ENCODE measurements around the gene SULT1A3.
"Not testable (repeated sequence)": the region's sequence is repeated elsewhere in the genome, so short reads cannot be mapped to it uniquely, and the experiment has no call there.

Gene SULT1A3

GRCh38 chr16:30199049-30199448 lies at the start of gene SULT1A3:
Gene SULT1A3, plus strand, starts transcription at chr16:30199255. Its CDS starts 1,474 bp downstream, at chr16:30200729.
- not testable (repeated sequence) for H3K27ac Mint-ChIP-seq; H3K9me3 Mint-ChIP-seq; H3K27me3 Mint-ChIP-seq (ENCODE audit: low read depth); H3K36me3 Mint-ChIP-seq (ENCODE audit: low read depth); H3K4me1 Mint-ChIP-seq (ENCODE audit: low read depth); H3K4me3 Mint-ChIP-seq

DNA sequence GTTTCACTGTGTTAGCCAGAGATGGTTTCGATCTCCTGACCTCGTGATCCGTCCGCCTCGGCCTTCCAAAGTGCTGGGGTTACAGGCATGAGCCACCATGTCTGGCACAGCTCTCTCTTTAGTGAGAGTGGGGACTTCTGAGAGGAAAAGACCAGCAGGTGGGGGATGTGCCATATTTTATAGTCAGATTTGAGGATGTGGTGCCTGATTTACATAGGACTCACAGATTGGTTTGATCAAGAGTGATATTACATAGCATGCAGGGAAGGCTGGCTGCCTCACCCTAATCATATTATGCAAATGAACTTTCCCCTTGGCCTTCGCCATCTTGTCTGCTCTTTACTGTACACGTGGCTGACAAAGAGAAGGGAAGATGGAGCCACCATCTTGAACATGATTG lies 48.0 kb upstream of the SULT1A3 start:
- Mint-ChIP-seq H3K9me3 (peaks cover 17% of the 10 kb centered on the region), H3K27me3 (ENCODE audit: low read depth) (peaks cover 3% of the 10 kb centered on the region), H3K27ac (no peak overlapping the region), H3K4me1 (ENCODE audit: low read depth) (no peaks in the 10 kb centered on the region), H3K36me3 (ENCODE audit: low read depth) (peaks cover 8% of the 10 kb centered on the region), H3K4me3 (no peak overlapping the region)

DNA sequence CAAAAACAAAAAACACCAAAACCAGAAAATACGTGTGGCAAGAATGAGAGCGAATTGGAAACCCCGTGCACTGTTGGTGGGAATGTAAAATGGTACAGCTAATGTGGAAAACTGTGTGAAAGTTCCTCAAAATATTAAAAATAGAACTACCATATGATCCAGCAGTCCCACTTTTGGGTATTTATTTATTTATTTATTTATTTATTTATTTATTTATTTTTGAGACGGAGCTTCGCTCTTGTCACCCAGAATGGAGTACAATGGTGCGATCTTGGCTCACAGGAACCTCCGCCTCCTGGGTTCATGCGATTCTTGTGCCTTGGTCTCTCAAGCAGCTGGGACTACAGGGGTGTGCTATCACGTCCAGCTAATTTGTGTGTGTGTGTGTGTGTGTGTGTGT lies 46.5 kb upstream of the SULT1A3 start:
- Mint-ChIP-seq H3K4me1 (ENCODE audit: low read depth) (no peaks in the 10 kb centered on the region), H3K27ac (no peak overlapping the region), H3K9me3 (peaks cover 17% of the 10 kb centered on the region), H3K36me3 (ENCODE audit: low read depth) (peaks cover 8% of the 10 kb centered on the region), H3K4me3 (no peak overlapping the region), H3K27me3 (ENCODE audit: low read depth) (peaks cover 3% of the 10 kb centered on the region)

- H3K9me3 Mint-ChIP-seq, result no peaks in the 10 kb centered on the region
- H3K27ac Mint-ChIP-seq, result no peak overlapping the region
- peaks cover 1% of the 10 kb centered on the region for H3K36me3 Mint-ChIP-seq (ENCODE audit: low read depth)
- H3K4me1 Mint-ChIP-seq (ENCODE audit: low read depth), result peaks cover 1% of the 10 kb centered on the region
- no peak overlapping the region for H3K4me3 Mint-ChIP-seq
- H3K27me3 Mint-ChIP-seq (ENCODE audit: low read depth), result no peaks in the 10 kb centered on the region
These were observed 43.9 kb upstream of the SULT1A3 start for GRCh38 chr16:30155188-30155587.

DNA sequence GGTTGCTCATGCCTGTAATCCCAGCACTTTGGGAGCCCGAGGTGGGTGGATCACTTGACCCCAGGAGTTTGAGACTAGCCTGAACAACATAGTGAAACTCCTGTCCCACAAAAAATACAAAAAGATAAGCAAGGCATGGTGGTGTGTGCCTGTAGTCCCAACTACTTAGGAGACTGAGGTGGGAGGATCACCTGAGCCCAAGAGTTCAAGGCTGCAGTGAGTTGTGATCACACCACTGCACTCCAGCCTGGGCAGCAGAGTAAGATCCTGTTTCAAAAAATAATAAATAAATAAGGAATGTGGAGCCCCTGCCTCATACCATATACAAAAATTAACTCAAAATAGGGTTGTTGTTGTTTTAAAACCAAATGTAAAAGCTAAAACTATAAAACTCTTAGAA lies 41.8 kb upstream of the SULT1A3 start:
- no peak overlapping the region for H3K4me3 Mint-ChIP-seq

DNA sequence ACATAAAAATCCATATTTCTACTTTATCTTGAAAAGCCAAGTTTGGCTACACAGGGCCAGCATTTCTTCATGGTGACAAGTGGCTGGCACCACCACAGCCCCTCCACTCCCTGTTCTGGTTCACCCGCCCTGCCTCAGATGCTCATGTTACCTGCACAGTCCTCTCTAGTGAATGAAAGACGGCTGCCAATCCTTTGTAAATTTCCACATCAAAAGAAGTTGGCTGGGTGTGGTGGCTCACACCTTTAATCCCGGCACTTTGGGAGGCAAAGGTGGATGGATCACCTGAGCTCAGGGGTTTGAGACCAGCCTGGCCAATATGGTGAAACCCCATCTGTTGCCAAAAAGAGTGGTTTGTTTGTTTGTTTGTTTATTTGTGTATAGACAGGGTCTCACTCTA lies 35.5 kb upstream of the SULT1A3 start:
- H3K27me3 Mint-ChIP-seq (ENCODE audit: low read depth), result no peaks in the 10 kb centered on the region
- no peaks in the 10 kb centered on the region for H3K36me3 Mint-ChIP-seq (ENCODE audit: low read depth)
- no peak overlapping the region for H3K27ac Mint-ChIP-seq
- no peaks in the 10 kb centered on the region for H3K9me3 Mint-ChIP-seq
- peaks cover 22% of the 10 kb centered on the region for H3K4me1 Mint-ChIP-seq (ENCODE audit: low read depth)
- H3K4me3 Mint-ChIP-seq, result no peak overlapping the region

More for the DNA sequence above, 41.8 kb upstream of the SULT1A3 start:
- H3K27ac Mint-ChIP-seq, result no peak overlapping the region
- no peaks in the 10 kb centered on the region for H3K9me3 Mint-ChIP-seq
- no peaks in the 10 kb centered on the region for H3K27me3 Mint-ChIP-seq (ENCODE audit: low read depth)
- H3K36me3 Mint-ChIP-seq (ENCODE audit: low read depth), result peaks cover 1% of the 10 kb centered on the region
- peaks cover 2% of the 10 kb centered on the region for H3K4me1 Mint-ChIP-seq (ENCODE audit: low read depth)

- Mint-ChIP-seq H3K27me3 (ENCODE audit: low read depth) (no peaks in the 10 kb centered on the region), H3K4me3 (peak overlapping the region; percentile 29), H3K9me3 (no peaks in the 10 kb centered on the region), H3K27ac (peak overlapping the region; percentile 7), H3K4me1 (ENCODE audit: low read depth) (peaks cover 21% of the 10 kb centered on the region), H3K36me3 (ENCODE audit: low read depth) (no peaks in the 10 kb centered on the region)
These were observed 32.7 kb upstream of the SULT1A3 start for GRCh38 chr16:30166202-30166902.

GRCh38 chr16:30168746-30169145 lies 30.3 kb upstream of the SULT1A3 start:
- H3K4me1 Mint-ChIP-seq (ENCODE audit: low read depth), result peaks cover 15% of the 10 kb centered on the region

DNA sequence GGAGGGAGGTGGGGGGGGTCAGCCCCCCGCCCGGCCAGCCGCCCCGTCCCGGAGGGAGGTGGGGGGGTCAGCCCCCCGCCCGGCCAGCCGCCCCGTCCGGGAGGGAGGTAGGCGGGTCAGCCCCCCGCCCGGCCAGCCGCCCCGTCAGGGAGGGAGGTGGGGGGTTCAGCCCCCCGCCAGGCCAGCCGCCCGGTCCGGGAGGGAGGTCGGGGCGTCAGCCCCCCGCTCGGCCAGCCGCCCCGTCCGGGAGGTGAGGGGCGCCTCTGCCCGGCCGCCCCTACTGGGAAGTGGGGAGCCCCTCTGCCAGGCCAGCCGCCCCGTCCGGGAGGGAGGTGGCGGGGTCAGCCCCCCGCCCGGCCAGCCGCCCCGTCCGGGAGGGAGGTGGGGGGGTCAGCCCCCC lies 29.6 kb upstream of the SULT1A3 start:
- H3K36me3 Mint-ChIP-seq (ENCODE audit: low read depth); H3K4me3 Mint-ChIP-seq; H3K9me3 Mint-ChIP-seq; H3K27ac Mint-ChIP-seq; H3K27me3 Mint-ChIP-seq (ENCODE audit: low read depth): not testable (repeated sequence)
- H3K4me1 Mint-ChIP-seq (ENCODE audit: low read depth), result peaks cover 15% of the 10 kb centered on the region

More at GRCh38 chr16:30168746-30169145, 30.3 kb upstream of the SULT1A3 start:
- H3K27me3 Mint-ChIP-seq (ENCODE audit: low read depth); H3K36me3 Mint-ChIP-seq (ENCODE audit: low read depth); H3K4me3 Mint-ChIP-seq; H3K27ac Mint-ChIP-seq; H3K9me3 Mint-ChIP-seq: not testable (repeated sequence)

- H3K27me3 Mint-ChIP-seq (ENCODE audit: low read depth); H3K4me3 Mint-ChIP-seq; H3K27ac Mint-ChIP-seq; H3K9me3 Mint-ChIP-seq; H3K36me3 Mint-ChIP-seq (ENCODE audit: low read depth): not testable (repeated sequence)
- H3K4me1 Mint-ChIP-seq (ENCODE audit: low read depth), result peaks cover 12% of the 10 kb centered on the region
These were observed 28.9 kb upstream of the SULT1A3 start for GRCh38 chr16:30170145-30170544.

- Mint-ChIP-seq H3K4me1 (ENCODE audit: low read depth) (peaks cover 1% of the 10 kb centered on the region), H3K36me3 (ENCODE audit: low read depth) (no peaks in the 10 kb centered on the region), H3K27ac (no peak overlapping the region), H3K27me3 (ENCODE audit: low read depth) (no peaks in the 10 kb centered on the region), H3K4me3 (no peak overlapping the region), H3K9me3 (no peaks in the 10 kb centered on the region)
These were observed 26.0 kb upstream of the SULT1A3 start for GRCh38 chr16:30173054-30173453.

GRCh38 chr16:30176876-30177275 lies 22.2 kb upstream of the SULT1A3 start:
- H3K4me3 Mint-ChIP-seq; H3K36me3 Mint-ChIP-seq (ENCODE audit: low read depth); H3K27ac Mint-ChIP-seq; H3K9me3 Mint-ChIP-seq; H3K4me1 Mint-ChIP-seq (ENCODE audit: low read depth); H3K27me3 Mint-ChIP-seq (ENCODE audit: low read depth): not testable (repeated sequence)

- Mint-ChIP-seq H3K9me3 (no peaks in the 10 kb centered on the region), H3K4me1 (ENCODE audit: low read depth) (peaks cover 11% of the 10 kb centered on the region), H3K36me3 (ENCODE audit: low read depth) (peaks cover 3% of the 10 kb centered on the region), H3K27me3 (ENCODE audit: low read depth) (no peaks in the 10 kb centered on the region), H3K27ac (no peak overlapping the region), H3K4me3 (no peak overlapping the region)
These were observed 19.9 kb upstream of the SULT1A3 start for GRCh38 chr16:30179195-30179594.

DNA sequence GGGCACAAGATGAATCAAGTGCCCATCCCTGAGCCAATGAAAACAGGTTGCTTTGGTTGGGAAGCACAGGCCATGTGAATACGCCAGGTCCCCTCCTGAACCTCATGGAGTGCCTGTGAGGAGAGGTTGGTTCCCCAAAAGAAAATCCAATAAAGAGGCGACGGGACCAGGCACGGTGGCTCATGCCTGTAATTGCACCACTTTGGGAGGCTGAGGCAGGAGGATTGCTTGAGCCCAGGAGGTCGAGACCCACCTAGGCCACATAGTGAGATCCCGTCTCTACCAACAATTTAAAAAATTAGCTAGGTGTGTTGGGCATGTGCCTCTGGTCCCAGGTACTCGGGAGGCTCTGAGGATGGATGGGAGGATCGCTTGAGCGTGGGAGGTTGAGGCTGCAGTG lies 19.1 kb upstream of the SULT1A3 start:
- Mint-ChIP-seq H3K36me3 (ENCODE audit: low read depth) (peaks cover 10% of the 10 kb centered on the region), H3K4me1 (ENCODE audit: low read depth) (peaks cover 11% of the 10 kb centered on the region)

DNA sequence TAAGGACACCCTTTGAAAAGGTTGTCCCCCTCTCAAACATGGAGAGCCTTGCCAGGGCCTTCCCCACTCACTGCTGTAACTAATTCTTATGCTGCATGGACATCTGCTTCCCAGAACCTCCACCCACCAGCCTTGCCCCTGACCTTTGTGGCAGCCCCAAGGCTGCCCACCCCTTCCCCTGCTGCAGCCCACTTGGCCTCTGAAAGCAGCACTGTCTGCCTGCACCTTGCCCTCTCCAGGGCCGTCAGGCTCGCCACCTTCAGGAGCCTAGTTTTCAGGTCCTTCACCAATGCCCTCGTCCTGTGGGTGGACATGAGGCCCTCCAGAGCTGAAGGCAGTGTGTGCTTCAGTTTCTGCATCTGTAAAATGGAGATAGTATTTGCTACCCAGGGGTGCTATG lies 18.3 kb upstream of the SULT1A3 start:
- Mint-ChIP-seq H3K27me3 (ENCODE audit: low read depth) (no peaks in the 10 kb centered on the region), H3K9me3 (no peaks in the 10 kb centered on the region), H3K4me1 (ENCODE audit: low read depth) (peaks cover 12% of the 10 kb centered on the region), H3K27ac (no peak overlapping the region), H3K4me3 (no peak overlapping the region), H3K36me3 (ENCODE audit: low read depth) (peaks cover 17% of the 10 kb centered on the region)

More for the DNA sequence above, 19.1 kb upstream of the SULT1A3 start:
- Mint-ChIP-seq H3K9me3 (no peaks in the 10 kb centered on the region), H3K4me3 (no peak overlapping the region), H3K27me3 (ENCODE audit: low read depth) (no peaks in the 10 kb centered on the region), H3K27ac (peak overlapping the region; percentile 20)
